ENCODE data around the gene ADCK2. TPM values are rescaled to one million over a fixed set of nuclear protein-coding genes. Genes with fewer than 3 reads are reported as not detected.
"Not testable (repeated sequence)": the region's sequence is repeated elsewhere in the genome, so short reads cannot be mapped to it uniquely, and the experiment has no call there.

ADCK2 gene, protein sequence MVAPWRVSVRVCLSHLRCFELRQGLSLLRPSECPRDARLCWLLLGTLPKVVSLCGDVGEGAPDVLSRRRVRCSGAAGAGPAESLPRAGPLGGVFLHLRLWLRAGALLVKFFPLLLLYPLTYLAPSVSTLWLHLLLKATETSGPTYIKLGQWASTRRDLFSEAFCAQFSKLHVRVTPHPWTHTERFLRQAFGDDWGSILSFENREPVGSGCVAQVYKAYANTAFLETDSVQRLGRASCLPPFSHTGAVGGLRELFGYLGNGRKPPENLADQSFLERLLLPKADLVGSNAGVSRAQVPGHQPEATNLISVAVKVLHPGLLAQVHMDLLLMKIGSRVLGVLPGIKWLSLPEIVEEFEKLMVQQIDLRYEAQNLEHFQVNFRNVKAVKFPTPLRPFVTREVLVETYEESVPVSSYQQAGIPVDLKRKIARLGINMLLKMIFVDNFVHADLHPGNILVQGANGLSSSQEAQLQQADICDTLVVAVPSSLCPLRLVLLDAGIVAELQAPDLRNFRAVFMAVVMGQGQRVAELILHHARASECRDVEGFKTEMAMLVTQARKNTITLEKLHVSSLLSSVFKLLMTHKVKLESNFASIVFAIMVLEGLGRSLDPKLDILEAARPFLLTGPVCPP
- total RNA-seq, result 10 to 100 TPM; 48.0 to 65.9 (median 57.0) TPM

GRCh38 chr7:140672382-140673062 lies at the start of gene ADCK2:
TSS of gene ADCK2 (plus strand) at chr7:140672945. CDS start at chr7:140673331, 386 bp downstream.
- TF ChIP-seq CTCF (IDR thresholded peaks at IDR 0.05) (no peak), POLR2A (IDR thresholded peaks at IDR 0.05) (no peak)
- WGBS, 2 donors, result 1 to 2% methylated on average over 10 to 29 of the region's 41 CpGs
- H3K4me3 ChIP-seq (ENCODE audit: low read depth, poor library complexity, severe bottlenecking), result peak within 1 kb of the TSS; percentile 87
- no peak for DNase-seq (ENCODE audit: low spot score in 2 of 2)
- intact Hi-C loops (cut with DNase I; ENCODE audit: low total_unique reads), result no loop called here

DNA sequence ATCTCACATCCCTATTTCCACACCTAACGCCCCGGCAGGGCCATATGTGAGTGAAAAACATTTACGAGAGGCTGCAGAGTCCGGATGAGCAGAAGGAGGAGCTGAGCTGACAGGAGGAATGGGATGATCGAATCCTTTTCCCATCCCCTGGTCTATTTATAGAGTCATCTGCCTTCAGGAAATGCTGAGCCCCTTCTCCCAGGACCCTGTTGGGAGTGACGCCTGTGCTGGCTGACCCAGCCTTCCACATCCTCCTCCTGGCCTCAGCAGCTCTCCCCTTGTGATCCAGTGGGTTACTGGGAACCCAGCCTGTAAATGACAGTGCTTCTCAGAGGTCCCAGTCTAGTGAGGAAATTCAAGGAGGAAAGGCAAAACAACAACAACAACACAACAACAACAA lies 48.8 kb upstream of the ADCK2 start:
- DNase-seq (ENCODE audit: low spot score in 2 of 2), result no peak

GRCh38 chr7:140624392-140625191 lies 48.2 kb upstream of the ADCK2 start:
- TF ChIP-seq POLR2A (IDR thresholded peaks at IDR 0.05) (no peak), CTCF (IDR thresholded peaks at IDR 0.05) (no peak)
- no peak for DNase-seq (ENCODE audit: low spot score in 2 of 2)
- intact Hi-C loops (cut with DNase I; ENCODE audit: low total_unique reads), result no loop called here
- no peak overlapping the region for H3K4me3 ChIP-seq (ENCODE audit: low read depth, poor library complexity, severe bottlenecking)
- WGBS, 2 donors, result 73 to 76% methylated on average over 11 of the region's 11 CpGs

More for the DNA sequence above, 48.8 kb upstream of the ADCK2 start:
- no peak overlapping the region for H3K4me3 ChIP-seq (ENCODE audit: low read depth, poor library complexity, severe bottlenecking)
- TF ChIP-seq CTCF (IDR thresholded peaks at IDR 0.05) (no peak), POLR2A (IDR thresholded peaks at IDR 0.05) (no peak)
- 75 to 78% methylated on average over 6 of the region's 6 CpGs for WGBS, 2 donors
- intact Hi-C loops (cut with DNase I; ENCODE audit: low total_unique reads), result no loop called here

- WGBS, 2 donors, result 80 to 91% methylated on average over 10 of the region's 10 CpGs
- DNase-seq (ENCODE audit: low spot score in 2 of 2); intact Hi-C loops (cut with DNase I; ENCODE audit: low total_unique reads); H3K4me3 ChIP-seq (ENCODE audit: low read depth, poor library complexity, severe bottlenecking): not testable (repeated sequence)
These were observed 47.6 kb upstream of the ADCK2 start for GRCh38 chr7:140625192-140625558.

DNA sequence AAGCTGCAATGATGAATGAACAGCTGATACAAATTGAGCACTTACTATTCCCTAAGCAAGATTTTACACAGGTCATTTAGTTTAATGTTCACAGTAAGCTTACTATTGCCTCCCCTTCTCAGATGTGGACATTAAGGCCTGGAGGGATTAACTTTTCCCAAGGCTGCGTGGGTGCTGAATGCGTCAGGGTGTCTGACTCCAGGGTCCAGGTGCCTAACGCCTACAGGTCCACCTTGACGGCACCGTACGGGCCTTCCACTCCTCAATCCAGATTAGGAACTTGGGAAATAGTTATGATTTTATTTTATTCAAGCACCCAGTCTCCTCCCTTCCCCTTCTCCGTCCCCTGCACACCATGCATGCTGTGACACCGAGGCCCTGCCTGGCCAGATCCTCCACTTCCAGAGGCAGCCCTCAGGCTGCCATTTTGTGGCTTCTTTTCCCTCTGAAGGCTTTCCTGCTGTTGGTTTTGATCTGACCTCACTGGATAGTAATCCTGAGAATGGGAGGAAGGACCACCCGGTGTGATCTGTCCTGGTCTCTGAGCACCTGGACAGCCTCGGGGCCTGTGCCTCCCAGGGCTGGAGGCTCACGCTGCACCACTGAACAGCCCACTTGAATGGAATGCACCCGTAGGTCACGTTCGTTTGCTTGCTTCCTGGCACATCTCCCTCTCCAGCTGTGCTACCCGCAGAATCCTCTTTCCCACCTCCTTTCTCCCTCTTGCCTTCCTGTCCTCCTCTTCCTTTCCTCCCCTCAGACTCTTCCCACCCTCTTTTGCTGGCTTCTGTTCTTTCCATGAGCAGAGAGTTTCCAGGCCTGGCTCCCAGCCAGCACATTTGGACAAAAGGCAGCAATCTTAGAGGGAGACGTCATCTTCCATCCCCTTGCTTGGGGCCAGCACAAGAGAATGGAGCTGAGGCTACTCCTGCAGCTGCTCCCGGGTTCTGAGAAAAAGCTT lies 46.6 kb upstream of the ADCK2 start:
- intact Hi-C loops (cut with DNase I; ENCODE audit: low total_unique reads), result no loop called here

More for the DNA sequence above, 46.6 kb upstream of the ADCK2 start:
- no peak overlapping the region for H3K4me3 ChIP-seq (ENCODE audit: low read depth, poor library complexity, severe bottlenecking)
- TF ChIP-seq CTCF (IDR thresholded peaks at IDR 0.05), result no peak
- no peak for TF ChIP-seq POLR2A (IDR thresholded peaks at IDR 0.05)
- WGBS, 2 donors, result 40 to 44% methylated on average over 17 of the region's 17 CpGs
- DNase-seq (ENCODE audit: low spot score in 2 of 2), result peak; percentile 80 to 97
